ENCODE results near the gene CDK7. TPM values are rescaled to one million over a fixed set of nuclear protein-coding genes. Genes with fewer than 3 reads are reported as not detected.

CDK7 gene
- total RNA-seq, 1 experiment from 2014 or later = 53.4 TPM

- Histone ChIP-seq H3K4me2 (ENCODE audit: insufficient read depth, insufficient read length, low read length) (no peak overlapping the region), H2BK12ac (ENCODE audit: insufficient read length, low read depth, low read length) (no peak overlapping the region), H4K8ac (replicated peaks; ENCODE audit: insufficient read length, low read depth, low read length) (no peak overlapping the region), H3K79me1 (ENCODE audit: insufficient read depth, low read depth, low read length, poor library complexity, severe bottlenecking) (no peaks in the 10 kb centered on the region), H3K14ac (ENCODE audit: insufficient read depth, low read length) (no peak overlapping the region), H4K5ac (ENCODE audit: insufficient read length, low read depth, low read length) (no peak overlapping the region), H3K4ac (ENCODE audit: low read depth, low read length) (no peak overlapping the region), H2BK20ac (ENCODE audit: low read depth, low read length, poor library complexity, severe bottlenecking) (no peak overlapping the region), H3K9me3 (ENCODE audit: control insufficient read depth, low read depth, low read length) (no peaks in the 10 kb centered on the region), H3K4me1 (ENCODE audit: insufficient read depth, low read length) (no peaks in the 10 kb centered on the region), H2BK5ac (ENCODE audit: insufficient read length, low read length) (no peak overlapping the region), H3K23ac (ENCODE audit: insufficient read length, low read depth, low read length) (no peak overlapping the region), H3K23me2 (ENCODE audit: insufficient read length, low read depth, low read length, poor library complexity, severe bottlenecking) (no peaks in the 10 kb centered on the region), H3K27ac (ENCODE audit: insufficient read length, low read depth, low read length) (no peak overlapping the region), H3K79me2 (ENCODE audit: insufficient read depth, low read length) (no peaks in the 10 kb centered on the region), H3T11ph (ENCODE audit: low read length) (no peak overlapping the region), H4K91ac (ENCODE audit: insufficient read length, low read depth, low read length) (no peak overlapping the region), H2BK15ac (ENCODE audit: low read depth, low read length) (no peak overlapping the region), H2BK120ac (ENCODE audit: low read depth, low read length, poor library complexity, severe bottlenecking) (no peak overlapping the region), H4K20me1 (ENCODE audit: control insufficient read depth, insufficient read depth, insufficient read length) (no peaks in the 10 kb centered on the region), H2AK5ac (ENCODE audit: insufficient read length, low read length) (no peak overlapping the region), H3K56ac (ENCODE audit: insufficient read length, low read depth, low read length) (no peak overlapping the region), H3K9ac (ENCODE audit: extremely low read depth, insufficient read length, low read length) (no peak overlapping the region), H3K27me3 (ENCODE audit: insufficient read depth, low read length) (no peaks in the 10 kb centered on the region), H2AFZ (ENCODE audit: low read length) (no peak overlapping the region), H3K18ac (ENCODE audit: insufficient read length, low read depth, low read length) (no peak overlapping the region)
- no CpG with 5 or more reads among the region's 4 CpGs for WGBS (ENCODE audit: extremely low coverage, insufficient read length, low lambda C conversion rate)
- Mint-ChIP-seq H3K36me3 (ENCODE audit: insufficient read depth in 1 of 3, low read depth in 3 of 3) (peaks cover 22 to 66% (median 52%) of the 10 kb centered on the region in 3 experiments; a peak in 6 of 7 replicates), H3K27ac (peak overlapping the region in 1 of 3 experiments; percentile 36; a peak in 1 of 7 replicates), H3K4me1 (no peaks in the 10 kb centered on the region), H3K27me3 (ENCODE audit: low read depth) (no peaks in the 10 kb centered on the region), H3K9me3 (no peaks in the 10 kb centered on the region), H3K4me3 (no peak overlapping the region)
- DNase-seq = no peak
- TF ChIP-seq CTCF (conservative IDR thresholded peaks at IDR 0.05) = no peak
Observed at GRCh38 chr5:69271376-69271775, 36.7 kb downstream of the CDK7 start.
